Stimulated activated CD8-positive, alpha-beta memory T cell treated with anti-CD3 and anti-CD28 coated beads, Interleukin-7, amount 100 ng/mL, for 1 hour (primary cell): ENCODE data around the gene CLECL1.
"Not testable (repeated sequence)": the region's sequence is repeated elsewhere in the genome, so short reads cannot be mapped to it uniquely, and the experiment has no call there.

Experiments
- DNase-seq, 2 donors: peaks; one replicate each; pipeline ENCODE4 v3.0.0-alpha.2; 2020; ENCODE audit warnings: low read depth in 2 of 2

CLECL1 gene

DNA sequence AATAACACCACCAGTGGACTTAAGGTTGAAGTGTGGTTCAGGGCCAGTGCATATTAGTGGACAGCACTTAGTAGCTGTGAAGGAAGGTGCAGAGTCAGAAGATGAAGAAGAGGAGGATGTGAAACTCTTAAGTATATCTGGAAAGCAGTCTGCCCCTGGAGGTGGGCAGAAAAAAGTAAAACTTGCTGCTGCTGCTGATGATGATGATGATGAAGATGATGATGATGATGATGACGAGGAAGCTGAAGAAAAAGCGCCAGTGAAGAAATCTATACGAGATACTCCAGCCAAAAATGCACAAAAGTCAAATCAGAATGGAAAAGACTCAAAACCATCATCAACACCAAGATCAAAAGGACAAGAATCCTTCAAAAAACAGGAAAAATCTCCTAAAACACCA is 37.2 kb downstream of the CLECL1 start:
- DNase-seq, result not testable (repeated sequence)

- not testable (repeated sequence) for DNase-seq
These were observed 37.7 kb downstream of the CLECL1 start for GRCh38 chr12:9695150-9695549.

DNA sequence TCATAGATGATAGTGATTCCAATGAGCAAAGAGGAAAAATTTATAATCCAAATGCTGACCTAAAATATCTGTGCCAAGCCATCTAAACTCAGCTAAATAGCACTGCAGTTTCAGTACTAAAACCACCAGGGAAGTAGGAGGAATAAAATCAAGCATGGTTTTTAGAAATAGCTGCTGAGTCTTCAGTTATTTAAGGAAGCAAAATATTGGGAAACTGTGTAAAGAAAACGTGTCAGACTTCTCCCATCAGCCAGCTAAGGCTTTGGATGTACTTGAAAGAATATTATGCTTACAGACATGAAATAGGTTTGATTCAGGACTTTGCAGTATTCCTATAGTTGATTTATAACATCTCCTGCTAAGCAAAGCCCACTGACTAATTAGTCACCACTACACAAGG is 38.7 kb downstream of the CLECL1 start:
- DNase-seq, result no peak

GRCh38 chr12:9692909-9693308 is 40.0 kb downstream of the CLECL1 start:
- no peak for DNase-seq

DNA sequence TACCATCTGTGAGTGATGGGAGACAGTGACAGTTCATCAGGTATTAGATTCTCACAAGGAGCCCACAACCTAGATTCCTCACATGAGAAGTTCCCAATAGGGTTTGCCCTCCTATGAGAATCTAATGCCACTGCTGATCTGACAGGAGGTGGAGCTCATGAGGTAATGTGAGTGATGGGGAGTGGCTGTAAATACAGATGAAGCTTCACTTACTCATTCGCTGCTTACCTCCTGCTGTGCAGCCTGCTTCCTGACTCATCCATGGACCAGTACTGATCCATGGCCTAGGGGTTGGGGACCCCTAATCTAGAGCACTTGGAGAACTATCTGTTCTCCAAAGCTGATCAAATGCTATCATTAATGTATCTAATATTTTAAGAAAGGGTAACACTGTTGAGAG is 45.7 kb downstream of the CLECL1 start:
- no peak for DNase-seq

- no peak for DNase-seq
These were observed 47.0 kb downstream of the CLECL1 start for GRCh38 chr12:9685915-9686314.

DNA sequence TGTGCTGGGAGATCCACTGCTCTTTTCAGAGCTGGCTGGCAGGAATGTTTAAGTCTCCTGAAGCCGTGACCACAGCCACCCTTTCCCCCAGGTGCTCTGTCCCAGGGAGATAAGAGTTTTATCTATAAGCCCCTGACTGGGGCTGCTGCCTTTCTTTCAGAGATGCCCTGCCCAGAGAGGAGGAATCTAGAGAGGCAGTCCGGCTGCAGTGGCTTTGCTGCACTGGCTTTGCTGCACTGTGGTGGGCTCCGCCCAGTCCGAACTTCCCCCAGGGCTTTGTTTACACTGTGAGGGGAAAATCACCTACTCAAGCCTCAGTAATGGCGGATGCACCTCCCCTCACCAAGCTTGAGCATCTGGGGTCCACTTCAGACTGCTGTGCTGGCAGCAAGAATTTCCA is 47.5 kb downstream of the CLECL1 start:
- not testable (repeated sequence) for DNase-seq

DNA sequence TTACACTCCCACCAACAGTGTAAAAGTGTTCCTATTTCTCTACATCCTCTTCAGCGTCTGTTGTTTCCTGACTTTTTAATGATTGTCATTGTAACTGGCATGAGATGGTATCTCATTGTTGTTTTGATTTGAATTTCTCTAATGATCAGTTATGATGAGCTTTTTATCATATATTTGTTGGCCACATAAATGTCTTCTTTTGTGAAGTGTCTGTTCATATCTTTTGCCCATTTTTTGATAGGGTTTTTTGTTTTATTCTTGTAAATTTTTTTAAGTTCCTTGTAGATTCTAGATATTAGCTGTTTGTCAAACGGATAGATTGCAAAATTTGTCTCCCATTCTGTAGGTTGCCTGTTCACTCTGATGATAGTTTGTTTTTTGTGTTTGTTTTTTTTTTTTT is 49.9 kb downstream of the CLECL1 start:
- not testable (repeated sequence) for DNase-seq

DNA sequence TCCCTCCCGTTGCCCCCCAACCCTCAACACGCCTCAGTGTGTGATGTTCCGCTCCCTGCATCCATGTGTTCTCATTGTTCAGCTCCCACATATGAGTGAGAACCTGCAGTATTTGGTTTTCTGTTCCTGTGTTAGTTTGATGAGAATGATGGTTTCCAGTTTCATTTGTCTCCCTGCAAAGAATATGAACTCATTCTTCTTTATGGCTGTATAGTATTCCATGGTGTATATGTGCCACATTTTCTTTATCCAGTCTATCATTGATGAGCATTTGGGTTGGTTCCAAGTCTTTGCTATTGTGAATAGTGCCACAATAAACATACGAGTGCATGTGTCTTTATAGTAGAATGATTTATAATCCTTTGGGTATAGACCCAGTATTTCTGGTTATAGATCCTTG is 50.4 kb downstream of the CLECL1 start:
- DNase-seq, result not testable (repeated sequence)

DNA sequence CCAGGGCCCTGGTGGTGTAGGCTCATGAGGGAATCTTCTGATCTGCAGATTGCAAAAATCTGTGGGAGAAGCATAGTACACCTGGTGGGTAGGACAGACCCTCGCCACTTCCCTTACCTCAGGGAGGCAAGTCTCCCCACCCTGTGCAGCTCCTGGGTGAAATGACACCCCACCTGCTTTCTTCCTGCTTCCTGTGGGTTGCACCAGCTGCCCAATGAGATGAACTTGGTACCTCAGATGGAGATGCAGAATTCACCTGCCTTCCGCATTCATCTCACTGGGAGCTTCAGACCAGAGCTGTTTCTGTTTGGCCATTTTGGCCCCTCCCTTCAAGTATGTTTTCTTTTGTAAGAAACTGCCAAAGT is 58.7 kb downstream of the CLECL1 start:
- DNase-seq, result no peak

- DNase-seq, result no peak
These were observed 59.3 kb downstream of the CLECL1 start for GRCh38 chr12:9673404-9674225.
